IPS-20b (cell line): ENCODE data around the gene PIF1.

Experiments
- H3K27ac ChIP-seq: one replicate; pipeline ENCODE4 v1.5.1; 2013; ENCODE audit warnings: low read length
- H3K27me3 ChIP-seq: 2 replicates; pipeline ENCODE4 v1.6.1; 2013; ENCODE audit warnings: mild to moderate bottlenecking, low read length, inconsistent platforms; ENCODE audit not compliant: insufficient read depth
- H3K36me3 ChIP-seq: 2 replicates; pipeline ENCODE4 v1.6.1; 2013; ENCODE audit warnings: low read depth, mild to moderate bottlenecking, inconsistent platforms, low read length, moderate library complexity; ENCODE audit not compliant: insufficient read depth
- H3K4me1 ChIP-seq: 2 replicates; pipeline ENCODE4 v1.6.1; 2013; ENCODE audit warnings: mild to moderate bottlenecking, control low read depth, inconsistent platforms, low read length, moderate library complexity; ENCODE audit not compliant: insufficient read depth
- H3K4me3 ChIP-seq: 2 replicates; pipeline ENCODE4 v1.5.1; 2013; ENCODE audit warnings: mild to moderate bottlenecking, low read length, inconsistent platforms
- H3K9ac ChIP-seq: 2 replicates; pipeline ENCODE4 v1.6.1; 2013; ENCODE audit warnings: low read depth, mild to moderate bottlenecking, inconsistent platforms, low read length, moderate library complexity
- H3K9me3 ChIP-seq: 2 replicates; pipeline ENCODE4 v1.6.1; 2013; ENCODE audit warnings: mild to moderate bottlenecking, low read depth, low read length, inconsistent platforms; ENCODE audit not compliant: insufficient read depth

PIF1 gene

GRCh38 chr15:64845831-64846595, 20.6 kb upstream of the PIF1 start:
- Histone ChIP-seq H3K9ac (no peak overlapping the region), H3K36me3 (peaks cover 27% of the 10 kb centered on the region), H3K27me3 (no peaks in the 10 kb centered on the region), H3K4me3 (no peak overlapping the region), H3K27ac (no peak overlapping the region), H3K9me3 (no peaks in the 10 kb centered on the region), H3K4me1 (peaks cover 23% of the 10 kb centered on the region)

- H3K4me3 ChIP-seq = no peak overlapping the region
Measured at GRCh38 chr15:64845183-64845611, 19.8 kb upstream of the PIF1 start.

GRCh38 chr15:64844576-64845145, 19.2 kb upstream of the PIF1 start:
- Histone ChIP-seq H3K27ac (no peak overlapping the region), H3K27me3 (no peaks in the 10 kb centered on the region), H3K36me3 (peaks cover 13% of the 10 kb centered on the region), H3K4me3 (no peak overlapping the region), H3K4me1 (peaks cover 23% of the 10 kb centered on the region; the same call in 1 of the 2 replicates), H3K9ac (0 out of 2 replicates have a peak overlapping the region, but pooled peaks have one; percentile 25), H3K9me3 (no peaks in the 10 kb centered on the region)

More at GRCh38 chr15:64845183-64845611, 19.8 kb upstream of the PIF1 start:
- peaks cover 23% of the 10 kb centered on the region; the same call in 1 of the 2 replicates for H3K4me1 ChIP-seq
- H3K27ac ChIP-seq = no peak overlapping the region
- 0 out of 2 replicates have a peak overlapping the region, but pooled peaks have one; percentile 25 for H3K9ac ChIP-seq
- H3K9me3 ChIP-seq = no peaks in the 10 kb centered on the region
- peaks cover 18% of the 10 kb centered on the region for H3K36me3 ChIP-seq
- H3K27me3 ChIP-seq = no peaks in the 10 kb centered on the region

GRCh38 chr15:64843991-64844390, 18.5 kb upstream of the PIF1 start:
- Histone ChIP-seq H3K9me3 (no peaks in the 10 kb centered on the region), H3K4me1 (peaks cover 23% of the 10 kb centered on the region; the same call in 1 of the 2 replicates), H3K27ac (no peak overlapping the region), H3K9ac (no peak overlapping the region), H3K27me3 (no peaks in the 10 kb centered on the region), H3K36me3 (peaks cover 8% of the 10 kb centered on the region), H3K4me3 (no peak overlapping the region)

GRCh38 chr15:64842986-64843561, 17.6 kb upstream of the PIF1 start:
- Histone ChIP-seq H3K4me3 (peak overlapping the region; percentile 97), H3K27ac (no peak overlapping the region), H3K9ac (peak overlapping the region; percentile 93; the same call in 1 of the 2 replicates), H3K9me3 (no peaks in the 10 kb centered on the region), H3K4me1 (peaks cover 23% of the 10 kb centered on the region; the same call in 1 of the 2 replicates), H3K27me3 (no peaks in the 10 kb centered on the region), H3K36me3 (no peaks in the 10 kb centered on the region; the same call in 1 of the 2 replicates)

- peak overlapping the region; percentile 97 for H3K4me3 ChIP-seq
- no peaks in the 10 kb centered on the region for H3K9me3 ChIP-seq
- no peaks in the 10 kb centered on the region for H3K36me3 ChIP-seq
- H3K27ac ChIP-seq = no peak overlapping the region
- peak overlapping the region; percentile 93; the same call in 1 of the 2 replicates for H3K9ac ChIP-seq
- H3K4me1 ChIP-seq = peaks cover 23% of the 10 kb centered on the region; the same call in 1 of the 2 replicates
- H3K27me3 ChIP-seq = no peaks in the 10 kb centered on the region
Measured at GRCh38 chr15:64842096-64842939, 16.9 kb upstream of the PIF1 start.

GRCh38 chr15:64841344-64842095, 16.1 kb upstream of the PIF1 start, which contains the start of gene PLEKHO2:
Gene PLEKHO2 (plus strand): TSS chr15:64841915. CDS start chr15:64842017, 102 bp downstream.
- Histone ChIP-seq H3K4me3 (peak within 1 kb of the TSS; percentile 97), H3K4me1 (peaks cover 20% of the 10 kb centered on the region; the same call in 1 of the 2 replicates), H3K9me3 (no peaks in the 10 kb centered on the region), H3K27ac (peak within 1 kb of the TSS; percentile 62), H3K27me3 (no peaks in the 10 kb centered on the region), H3K36me3 (no peaks in the 10 kb centered on the region), H3K9ac (peak within 1 kb of the TSS; percentile 93; the same call in 1 of the 2 replicates)

GRCh38 chr15:64841060-64841343, 15.6 kb upstream of the PIF1 start:
- Histone ChIP-seq H3K4me1 (peaks cover 22% of the 10 kb centered on the region; the same call in 1 of the 2 replicates), H3K9me3 (no peaks in the 10 kb centered on the region), H3K4me3 (peak overlapping the region; percentile 83), H3K36me3 (no peaks in the 10 kb centered on the region), H3K9ac (peak overlapping the region; percentile 82; the same call in 1 of the 2 replicates), H3K27ac (peak overlapping the region; percentile 62), H3K27me3 (no peaks in the 10 kb centered on the region)

- peaks cover 11% of the 10 kb centered on the region; the same call in 1 of the 2 replicates for H3K4me1 ChIP-seq
Measured at GRCh38 chr15:64837502-64837901, 12.1 kb upstream of the PIF1 start.

GRCh38 chr15:64836023-64836536, 10.6 kb upstream of the PIF1 start:
- H3K9ac ChIP-seq = no peak overlapping the region; the same call in 1 of the 2 replicates

More at GRCh38 chr15:64837502-64837901, 12.1 kb upstream of the PIF1 start:
- Histone ChIP-seq H3K36me3 (no peaks in the 10 kb centered on the region), H3K27me3 (no peaks in the 10 kb centered on the region), H3K9ac (no peak overlapping the region), H3K27ac (no peak overlapping the region), H3K4me3 (no peak overlapping the region), H3K9me3 (no peaks in the 10 kb centered on the region)

More at GRCh38 chr15:64836023-64836536, 10.6 kb upstream of the PIF1 start:
- Histone ChIP-seq H3K27ac (no peak overlapping the region), H3K27me3 (no peaks in the 10 kb centered on the region), H3K4me3 (peak overlapping the region; percentile 28; the same call in 1 of the 2 replicates), H3K9me3 (no peaks in the 10 kb centered on the region), H3K4me1 (peaks cover 10% of the 10 kb centered on the region; the same call in 1 of the 2 replicates), H3K36me3 (no peaks in the 10 kb centered on the region)
